Activated naive CD4-positive, alpha-beta T cell treated with anti-CD3 and anti-CD28 coated beads, Interleukin-2, amount 10 ng/mL, durations not matched to agents 7 days and 5 days (primary cell): ENCODE results near the gene MED27.

Experiments used
- CTCF ChIA-PET: fragments of 350-600 bp; sonication (Branson Sonifier 250); formaldehyde crosslinking; loops from one replicate; lab custom pipeline; 2021; ENCODE audit warnings: antibody characterized with exemption; lab: Charles Lee
- DNase-seq: peaks from one replicate; pipeline ENCODE4 v3.0.0-alpha.2; 2020
- H3K27ac Mint-ChIP-seq: one replicate; pipeline ENCODE4 v1.8.0; 2021; ENCODE audit warnings: mild to moderate bottlenecking, moderate library complexity, mixed read lengths
- H3K27me3 Mint-ChIP-seq: one replicate; pipeline ENCODE4 v1.8.0; 2021; ENCODE audit warnings: mild to moderate bottlenecking, mixed read lengths
- H3K36me3 Mint-ChIP-seq: one replicate; pipeline ENCODE4 v1.8.0; 2021; ENCODE audit warnings: mixed read lengths
- H3K4me1 Mint-ChIP-seq: one replicate; pipeline ENCODE4 v1.8.0; 2021; ENCODE audit warnings: mixed read lengths
- H3K4me3 Mint-ChIP-seq: one replicate; pipeline ENCODE4 v1.8.0; 2021; ENCODE audit warnings: mild to moderate bottlenecking, moderate library complexity, mixed read lengths
- H3K9me3 Mint-ChIP-seq: one replicate; pipeline ENCODE4 v1.8.0; 2021; ENCODE audit warnings: mixed read lengths

The MED27 gene

GRCh38 chr9:131840220-131840619 is 239.4 kb downstream of the MED27 start:
- peaks cover 43% of the 10 kb centered on the region for H3K27me3 Mint-ChIP-seq
- H3K9me3 Mint-ChIP-seq: no peaks in the 10 kb centered on the region
- no peak overlapping the region for H3K4me3 Mint-ChIP-seq
- CTCF ChIA-PET: no interaction called here
- peak; percentile 32 for DNase-seq
- no peaks in the 10 kb centered on the region for H3K36me3 Mint-ChIP-seq
- peaks cover 24% of the 10 kb centered on the region for H3K4me1 Mint-ChIP-seq
- H3K27ac Mint-ChIP-seq: peak overlapping the region; percentile 97

DNA sequence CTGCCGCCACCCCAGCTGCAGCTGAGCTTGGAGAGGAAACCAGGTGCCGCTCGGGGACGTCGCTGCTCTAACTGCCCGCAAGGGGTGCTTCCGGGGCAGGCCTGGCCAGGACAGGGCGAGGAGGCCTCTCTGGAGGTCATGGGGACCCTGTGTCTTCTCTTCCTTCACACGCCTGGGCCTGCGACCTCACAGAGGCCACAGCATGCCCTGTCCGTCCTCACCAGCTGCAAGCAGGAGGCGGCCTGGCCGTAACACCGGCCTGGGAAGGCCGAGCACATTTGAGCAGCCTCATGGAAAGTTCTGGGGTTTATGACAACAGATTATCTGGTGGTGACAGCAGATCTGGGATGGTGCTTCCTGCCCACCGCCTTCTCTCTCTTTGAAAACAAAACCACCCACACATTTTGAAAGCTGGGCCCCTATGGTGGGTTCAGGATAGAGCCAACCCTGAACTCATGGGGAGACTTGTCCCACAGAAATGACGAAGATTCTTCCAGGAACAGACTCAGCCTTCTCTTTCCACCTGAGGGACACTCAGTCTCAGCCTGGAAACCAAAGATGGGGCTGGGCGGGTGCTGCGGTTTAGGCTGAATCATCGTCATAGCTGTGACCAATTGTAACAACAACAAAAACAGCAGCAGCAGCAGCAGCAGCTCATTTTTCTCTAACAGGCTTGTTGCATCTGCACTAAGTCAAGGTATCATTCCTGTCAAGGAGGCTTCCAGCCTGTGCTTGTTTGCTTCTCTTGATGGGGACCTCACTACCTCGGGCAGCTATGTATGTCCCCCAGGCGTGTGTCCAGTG is 240.2 kb downstream of the MED27 start:
- H3K27ac Mint-ChIP-seq: peak overlapping the region; percentile 97
- CTCF ChIA-PET: interaction anchor here (0.7 to 1.2 kb wide), 2 partner anchors 30 to 397 kb away, joined by 3 read pairs; no protein-coding TSS in a partner anchor
- H3K9me3 Mint-ChIP-seq: no peaks in the 10 kb centered on the region
- H3K4me3 Mint-ChIP-seq: no peak overlapping the region
- H3K27me3 Mint-ChIP-seq: peaks cover 48% of the 10 kb centered on the region
- H3K4me1 Mint-ChIP-seq: peaks cover 23% of the 10 kb centered on the region
- DNase-seq: peak; percentile 74
- no peaks in the 10 kb centered on the region for H3K36me3 Mint-ChIP-seq

DNA sequence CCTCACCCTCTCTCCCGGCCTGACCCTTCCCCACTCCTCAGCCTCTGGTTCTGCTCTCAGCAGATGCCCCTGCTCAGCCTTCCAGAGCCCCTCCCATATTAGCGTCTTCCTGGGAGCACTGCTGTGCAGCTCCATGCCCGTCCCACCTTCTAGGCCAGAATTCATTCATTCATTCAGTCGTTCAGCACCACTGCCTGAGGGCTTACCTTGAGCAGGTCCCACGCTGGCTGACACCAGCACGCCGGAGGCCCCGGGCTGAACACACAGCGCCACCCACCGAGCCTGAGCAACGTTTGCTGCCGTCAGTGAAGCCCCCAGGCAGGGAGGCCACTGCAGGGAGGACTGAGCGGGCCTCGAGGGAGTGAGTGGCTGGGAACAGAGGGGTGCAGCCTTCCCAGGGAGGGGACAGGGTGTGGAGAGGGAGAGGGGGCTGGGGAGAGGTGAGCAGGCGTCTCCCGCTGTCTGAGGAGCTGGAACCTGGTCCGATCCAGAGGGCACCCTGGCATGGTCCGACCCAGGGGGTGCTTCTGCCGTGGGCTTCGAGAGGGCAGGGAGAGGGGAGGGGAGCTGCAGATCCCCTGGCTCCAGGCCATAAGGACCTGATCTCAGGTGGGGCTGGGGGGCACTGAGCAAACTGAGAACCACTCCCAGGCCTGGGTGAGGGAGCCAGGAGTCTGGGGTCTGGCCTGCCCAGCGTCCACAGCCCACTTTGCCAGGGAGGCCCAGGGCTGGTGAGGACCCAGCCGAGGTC is 241.0 kb downstream of the MED27 start:
- no peak for DNase-seq
- no peaks in the 10 kb centered on the region for H3K36me3 Mint-ChIP-seq
- no peak overlapping the region for H3K4me3 Mint-ChIP-seq
- H3K9me3 Mint-ChIP-seq: peaks cover 6% of the 10 kb centered on the region
- peaks cover 23% of the 10 kb centered on the region for H3K4me1 Mint-ChIP-seq
- peaks cover 49% of the 10 kb centered on the region for H3K27me3 Mint-ChIP-seq
- H3K27ac Mint-ChIP-seq: peak overlapping the region; percentile 97
- CTCF ChIA-PET: interaction anchor here (1.2 kb wide), 1 partner anchor 398 kb away, joined by 3 read pairs; no protein-coding TSS in a partner anchor

- CTCF ChIA-PET: no interaction called here
- no peak for DNase-seq
- Mint-ChIP-seq H3K4me1 (peaks cover 23% of the 10 kb centered on the region), H3K27me3 (peaks cover 57% of the 10 kb centered on the region), H3K27ac (peak overlapping the region; percentile 64), H3K36me3 (no peaks in the 10 kb centered on the region), H3K9me3 (peaks cover 9% of the 10 kb centered on the region), H3K4me3 (no peak overlapping the region)
Measured at GRCh38 chr9:131837836-131838235, 241.8 kb downstream of the MED27 start.

DNA sequence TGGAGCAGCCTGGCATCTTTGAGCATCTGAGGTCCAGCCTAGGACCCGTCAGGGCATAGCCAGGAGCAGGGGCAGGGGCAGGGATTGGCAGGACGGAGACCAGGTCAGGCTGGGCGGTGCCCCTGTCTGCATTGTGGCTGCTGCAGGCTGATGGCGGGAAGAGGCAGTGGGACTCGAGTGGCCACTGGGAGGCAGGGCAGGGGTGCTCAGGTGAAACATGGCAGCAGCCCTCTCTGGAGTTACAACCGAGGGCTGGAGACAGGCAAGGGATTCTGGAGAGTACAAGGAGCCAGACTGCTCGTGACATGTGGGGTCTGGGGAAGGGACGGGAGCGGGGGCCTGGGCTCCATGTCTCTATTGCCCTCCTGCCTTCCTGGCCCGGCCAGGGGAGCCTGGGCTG is 242.4 kb downstream of the MED27 start:
- H3K4me1 Mint-ChIP-seq: peaks cover 20% of the 10 kb centered on the region
- H3K27me3 Mint-ChIP-seq: peaks cover 56% of the 10 kb centered on the region
- H3K36me3 Mint-ChIP-seq: no peaks in the 10 kb centered on the region
- H3K27ac Mint-ChIP-seq: no peak overlapping the region
- peak; percentile 25 for DNase-seq
- H3K9me3 Mint-ChIP-seq: peaks cover 9% of the 10 kb centered on the region
- H3K4me3 Mint-ChIP-seq: no peak overlapping the region
- CTCF ChIA-PET: no interaction called here

- Mint-ChIP-seq H3K4me3 (no peak overlapping the region), H3K27me3 (peaks cover 62% of the 10 kb centered on the region), H3K36me3 (no peaks in the 10 kb centered on the region), H3K27ac (no peak overlapping the region), H3K4me1 (peaks cover 20% of the 10 kb centered on the region), H3K9me3 (peaks cover 9% of the 10 kb centered on the region)
- CTCF ChIA-PET: no interaction called here
- DNase-seq: no peak
Measured at GRCh38 chr9:131836607-131837315, 242.9 kb downstream of the MED27 start.

DNA sequence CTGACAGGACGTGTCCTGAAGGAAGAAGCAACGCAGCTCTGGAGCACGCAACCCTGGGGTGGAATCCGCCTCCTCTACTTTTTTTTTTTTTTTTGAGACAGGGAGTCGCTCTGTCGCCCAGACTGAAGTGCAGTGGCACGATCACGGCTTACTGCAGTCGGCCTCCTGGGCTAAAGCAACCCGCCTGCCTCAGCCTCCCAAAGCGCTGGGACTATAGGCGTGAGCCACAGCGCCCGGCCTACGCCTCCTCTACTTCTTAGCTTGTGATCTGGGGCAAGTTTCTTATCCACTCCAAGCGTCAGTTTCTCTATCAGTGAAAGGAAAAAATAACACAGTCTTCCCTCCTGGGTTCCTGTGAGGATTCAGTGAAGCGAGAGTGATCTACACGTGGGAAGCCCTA is 243.6 kb downstream of the MED27 start:
- DNase-seq: no peak
- Mint-ChIP-seq H3K27ac (no peak overlapping the region), H3K9me3 (peaks cover 9% of the 10 kb centered on the region), H3K27me3 (peaks cover 64% of the 10 kb centered on the region), H3K4me3 (no peak overlapping the region), H3K36me3 (no peaks in the 10 kb centered on the region), H3K4me1 (peaks cover 20% of the 10 kb centered on the region)
- CTCF ChIA-PET: no interaction called here

- no peak for DNase-seq
- no peak overlapping the region for H3K4me3 Mint-ChIP-seq
- peaks cover 64% of the 10 kb centered on the region for H3K27me3 Mint-ChIP-seq
- no peaks in the 10 kb centered on the region for H3K36me3 Mint-ChIP-seq
- peaks cover 16% of the 10 kb centered on the region for H3K4me1 Mint-ChIP-seq
- peaks cover 9% of the 10 kb centered on the region for H3K9me3 Mint-ChIP-seq
- CTCF ChIA-PET: no interaction called here
- no peak overlapping the region for H3K27ac Mint-ChIP-seq
Measured at GRCh38 chr9:131835151-131835910, 244.3 kb downstream of the MED27 start.

DNA sequence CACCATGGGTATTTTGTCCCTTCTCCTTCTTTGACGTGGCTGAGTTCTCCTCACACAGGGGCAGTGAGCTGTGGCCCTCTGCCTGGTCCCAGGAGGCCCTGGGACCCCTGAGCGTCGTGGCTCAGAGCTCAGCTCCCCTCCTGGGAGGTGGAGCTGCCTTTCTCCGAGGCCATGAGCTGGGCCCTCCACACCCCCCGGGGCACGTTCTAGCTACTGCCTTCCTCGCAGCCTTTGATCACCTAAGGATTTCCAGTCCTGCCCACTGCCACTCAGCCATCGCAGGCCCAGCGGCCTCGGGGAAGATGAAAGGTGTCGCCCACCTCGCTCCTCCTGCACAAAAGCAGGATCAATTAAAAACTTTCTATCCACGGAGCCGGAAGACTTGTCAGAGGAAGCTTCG is 244.9 kb downstream of the MED27 start:
- Mint-ChIP-seq H3K27ac (no peak overlapping the region), H3K9me3 (peaks cover 9% of the 10 kb centered on the region), H3K4me1 (peaks cover 10% of the 10 kb centered on the region), H3K36me3 (no peaks in the 10 kb centered on the region), H3K27me3 (peaks cover 64% of the 10 kb centered on the region), H3K4me3 (no peak overlapping the region)
- CTCF ChIA-PET: no interaction called here
- DNase-seq: no peak

DNA sequence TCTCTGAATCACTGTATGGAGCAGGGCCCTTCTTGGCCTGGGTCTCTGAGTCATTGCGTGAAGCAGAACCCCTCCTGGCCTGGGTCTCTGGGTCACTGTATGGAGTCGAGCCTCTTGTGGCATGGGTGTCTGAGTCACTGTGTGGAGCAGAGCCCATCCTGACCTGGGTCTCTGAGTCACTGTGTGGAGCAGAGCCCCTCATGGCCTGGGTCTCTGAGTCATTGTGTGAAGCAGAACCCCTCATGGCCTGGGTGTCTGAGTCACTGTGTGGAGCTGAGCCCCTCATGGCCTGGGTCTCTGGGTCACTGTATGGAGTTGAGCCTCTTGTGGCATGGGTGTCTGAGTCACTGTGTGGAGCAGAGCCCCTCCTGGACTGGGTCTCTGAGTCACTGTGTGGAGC is 245.8 kb downstream of the MED27 start:
- Mint-ChIP-seq H3K36me3 (no peaks in the 10 kb centered on the region), H3K4me1 (peaks cover 3% of the 10 kb centered on the region), H3K9me3 (peaks cover 9% of the 10 kb centered on the region), H3K4me3 (no peak overlapping the region), H3K27ac (no peak overlapping the region), H3K27me3 (peaks cover 58% of the 10 kb centered on the region)
- peak; percentile 24 for DNase-seq
- CTCF ChIA-PET: no interaction called here

- no peaks in the 10 kb centered on the region for H3K4me1 Mint-ChIP-seq
Measured at GRCh38 chr9:131833083-131833482, 246.6 kb downstream of the MED27 start.

GRCh38 chr9:131831380-131832165 is 248.1 kb downstream of the MED27 start:
- Mint-ChIP-seq H3K36me3 (no peaks in the 10 kb centered on the region), H3K27me3 (peaks cover 56% of the 10 kb centered on the region), H3K9me3 (peaks cover 9% of the 10 kb centered on the region), H3K4me1 (no peaks in the 10 kb centered on the region), H3K27ac (no peak overlapping the region), H3K4me3 (no peak overlapping the region)
- no peak for DNase-seq
- CTCF ChIA-PET: no interaction called here

More at GRCh38 chr9:131833083-131833482, 246.6 kb downstream of the MED27 start:
- H3K9me3 Mint-ChIP-seq: peaks cover 9% of the 10 kb centered on the region
- peaks cover 62% of the 10 kb centered on the region for H3K27me3 Mint-ChIP-seq
- H3K27ac Mint-ChIP-seq: no peak overlapping the region
- H3K36me3 Mint-ChIP-seq: no peaks in the 10 kb centered on the region
- DNase-seq: no peak
- H3K4me3 Mint-ChIP-seq: no peak overlapping the region
- CTCF ChIA-PET: no interaction called here

GRCh38 chr9:131827821-131828369 is 251.8 kb downstream of the MED27 start:
- H3K36me3 Mint-ChIP-seq: no peaks in the 10 kb centered on the region
- H3K9me3 Mint-ChIP-seq: no peaks in the 10 kb centered on the region
- no peak for DNase-seq

More at GRCh38 chr9:131827821-131828369, 251.8 kb downstream of the MED27 start:
- Mint-ChIP-seq H3K4me1 (no peaks in the 10 kb centered on the region), H3K4me3 (no peak overlapping the region), H3K27ac (no peak overlapping the region), H3K27me3 (peaks cover 45% of the 10 kb centered on the region)
- CTCF ChIA-PET: no interaction called here
